Kidney (tissue), 14 donors: Measurements from ENCODE around the gene DNAAF8. TPM values are rescaled to one million over a fixed set of nuclear protein-coding genes. Genes with fewer than 3 reads are reported as not detected.

ENCODE experiments used
- DNase-seq, 5 donors: peaks; one replicate each; pipeline ENCODE4 v3.0.0-alpha.2; 2013 to 2020
- FAIRE-seq: peaks from 2 replicates; lab custom pipeline; 2012; peaks lifted over from hg19 to GRCh38; lab: Jason Lieb, UNC
- H3K27ac ChIP-seq, 2 donors: one replicate each; pipeline ENCODE4 v1.7.0; 2013; ENCODE audit warnings: low read depth in 2 of 2, low read length in 2 of 2, inconsistent platforms in 1 of 2
- H3K27me3 ChIP-seq: one replicate; pipeline ENCODE4 v1.7.1; 2013; ENCODE audit warnings: low read length, inconsistent platforms; ENCODE audit not compliant: control insufficient read depth, insufficient read depth
- H3K36me3 ChIP-seq, 3 donors: one replicate each; pipeline versions ENCODE4 v1.7.0 to v1.7.1; 2013; ENCODE audit warnings: low read length in 3 of 3, control low read depth in 1 of 3, inconsistent platforms in 1 of 3; ENCODE audit not compliant: insufficient read depth in 3 of 3, control insufficient read depth in 2 of 3
- H3K4me1 ChIP-seq, 3 donors: one replicate each; pipeline versions ENCODE4 v1.7.0 to v1.7.1; 2013; ENCODE audit warnings: low read length in 3 of 3, inconsistent platforms in 1 of 3, low read depth in 1 of 3; ENCODE audit not compliant: control insufficient read depth in 2 of 3, insufficient read depth in 2 of 3
- H3K4me3 ChIP-seq, 3 donors: one replicate each; pipeline versions ENCODE4 v1.7.0 to v1.8.1; 2013; ENCODE audit warnings: low read length in 3 of 3, control low read depth in 1 of 3, inconsistent platforms in 1 of 3
- H3K9ac ChIP-seq, 3 donors: one replicate each; pipeline versions ENCODE4 v1.7.0 to v1.7.1; 2013; ENCODE audit warnings: low read length in 3 of 3, control low read depth in 1 of 3, inconsistent platforms in 1 of 3
- H3K9me3 ChIP-seq, 3 donors: one replicate each; pipeline versions ENCODE4 v1.7.0 to v1.7.1; 2013; ENCODE audit warnings: low read length in 3 of 3, control low read depth in 1 of 3, inconsistent platforms in 1 of 3; ENCODE audit not compliant: control insufficient read depth in 2 of 3, insufficient read depth in 1 of 3
- CTCF ChIP-seq: IDR thresholded peaks from 3 replicates; pipeline ENCODE4 v1.5.1; 2012; ENCODE audit warnings: mild to moderate bottlenecking, moderate library complexity, borderline replicate concordance; ENCODE audit not compliant: insufficient read depth; ENCODE audit errors: extremely low read depth
- intact Hi-C: fragments of 100-400 bp; cut with DNase I; formaldehyde crosslinking; loops from one replicate; pipeline ENCODE4 v1.11.1; 2022
- polyA plus RNA-seq: library from polyadenylated mRNA; stranded (reverse); fragments of 350-450 nt; fragmentation: Illumina TruSeq; extraction: RNeasy Lipid Tissue Mini Kit (QIAGEN cat#74804); gene quantifications from one replicate; pipeline ENCODE4 v1.2.3, GENCODE V29; 2014; ENCODE audit warnings: low read depth, low replicate concordance; ENCODE audit not compliant: insufficient read depth
- total RNA-seq: library from RNA; stranded (reverse); fragmentation: NEBNext Ultra II Directional; extraction: Animal tissue kit (Norgen Biotek cat#: 25700); gene quantifications from one replicate; pipeline ENCODE4 v1.2.1, GENCODE V29; 2021
- donor health status: control.
- donor health status: control.
- donor health status: control.
- donor health status: control.
- donor health status: control.
- donor health status: DM: yes; HTN: yes; CAD: no.
- donor health status: Normal renal cell carcinoma (clear cell type).

Gene DNAAF8
- total and polyA plus RNA-seq, 2 donors from 2014 or later = 1.8 to 4.0 TPM

DNA sequence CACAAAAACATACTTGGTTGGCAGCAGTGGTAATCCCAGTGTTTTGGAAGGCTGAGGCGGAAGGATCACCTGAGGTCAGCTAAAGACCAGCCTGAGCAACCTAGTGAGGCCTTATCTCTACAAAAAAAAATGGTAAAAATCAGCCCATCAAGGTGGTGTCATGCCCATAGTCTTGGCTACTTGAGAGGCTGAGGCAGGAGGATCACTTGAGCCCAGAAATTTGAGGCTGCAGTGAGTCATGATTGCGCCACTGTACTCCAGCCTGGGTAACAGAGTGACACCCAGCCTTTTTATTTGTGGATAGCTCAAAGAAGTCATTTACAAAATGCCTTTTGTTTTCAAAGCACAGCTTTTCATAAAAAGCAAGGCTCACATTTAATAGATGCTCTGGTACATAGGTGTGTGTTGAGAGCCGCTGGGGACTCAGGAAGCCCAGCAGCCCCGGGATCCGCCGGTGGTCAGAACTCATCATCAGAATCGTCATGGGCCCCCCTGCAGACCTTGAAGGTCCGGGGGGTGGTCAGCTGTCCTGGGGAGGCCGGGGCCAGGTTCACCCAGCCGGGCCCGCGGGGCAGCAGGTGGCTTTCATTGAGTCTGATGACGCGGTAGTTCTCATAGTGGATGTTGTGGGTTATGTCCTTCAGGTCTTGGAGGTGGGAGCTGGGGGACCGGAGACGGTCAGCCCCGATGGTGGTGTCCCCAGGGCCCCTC, 43.2 kb downstream of the DNAAF8 start:
- Histone ChIP-seq H3K27me3 (no peaks in the 10 kb centered on the region), H3K4me3 (no peak overlapping the region), H3K27ac (no peak overlapping the region), H3K4me1 (no peaks in the 10 kb centered on the region), H3K9me3 (no peaks in the 10 kb centered on the region), H3K9ac (no peak overlapping the region), H3K36me3 (no peaks in the 10 kb centered on the region)
- DNase-seq (no peak), FAIRE-seq (no peak)
- no peak for TF ChIP-seq CTCF
- intact Hi-C loops = no loop called here

DNA sequence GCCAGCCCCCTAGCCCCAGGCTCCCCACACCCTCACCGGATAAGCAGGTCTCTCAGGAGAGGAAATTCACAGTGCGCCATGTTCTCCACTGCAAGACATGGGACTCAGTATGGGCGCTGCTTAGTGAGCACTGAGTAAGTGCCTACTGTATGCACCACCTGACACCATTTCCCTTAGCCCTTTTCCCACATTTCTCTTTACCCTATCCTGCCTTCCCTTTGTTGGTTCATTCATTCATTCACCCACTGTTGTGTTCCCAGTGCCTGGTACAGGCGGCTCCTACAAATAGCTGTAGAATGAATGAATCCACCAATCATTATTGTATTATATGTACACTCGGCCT, 43.7 kb downstream of the DNAAF8 start:
- no peak for DNase-seq
- Histone ChIP-seq H3K9ac (no peak overlapping the region), H3K27ac (no peak overlapping the region), H3K9me3 (no peaks in the 10 kb centered on the region), H3K36me3 (no peaks in the 10 kb centered on the region), H3K4me1 (no peaks in the 10 kb centered on the region), H3K27me3 (no peaks in the 10 kb centered on the region), H3K4me3 (no peak overlapping the region)
- TF ChIP-seq CTCF = no peak
- no peak for FAIRE-seq
- intact Hi-C loops = no loop called here

DNA sequence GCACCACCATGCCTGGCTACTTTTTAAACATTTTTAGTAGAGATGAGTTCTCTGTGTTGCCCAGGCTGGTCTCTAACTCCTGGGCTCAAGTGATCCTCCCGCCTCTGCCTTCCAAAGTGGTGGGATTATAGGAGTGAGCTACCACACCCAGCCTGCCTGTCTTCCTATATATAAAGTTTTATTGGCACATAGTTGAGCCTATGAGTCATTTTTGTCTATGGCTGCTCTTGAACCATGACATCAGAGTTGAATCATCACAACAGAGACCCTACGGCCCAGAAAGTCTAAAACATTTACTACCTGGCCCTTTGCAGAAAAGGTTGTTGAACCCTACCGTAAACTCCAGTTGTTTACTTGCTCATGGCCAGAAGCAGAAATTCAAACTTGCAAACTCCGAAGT, 45.9 kb downstream of the DNAAF8 start:
- no peak for DNase-seq
- no peaks in the 10 kb centered on the region for H3K36me3 ChIP-seq
- no peaks in the 10 kb centered on the region for H3K4me1 ChIP-seq
- no peak overlapping the region for H3K27ac ChIP-seq
- no peak overlapping the region for H3K9ac ChIP-seq
- no peak for TF ChIP-seq CTCF
- H3K4me3 ChIP-seq = no peak overlapping the region
- no peak for FAIRE-seq
- intact Hi-C loops = no loop called here
- no peaks in the 10 kb centered on the region for H3K9me3 ChIP-seq
- H3K27me3 ChIP-seq = no peaks in the 10 kb centered on the region
